Stimulated activated CD4-positive, alpha-beta T cell treated with anti-CD3 and anti-CD28 coated beads, Interleukin-12 subunit alpha, Interleukin-12 subunit beta, amount 100 ng/mL, for 4 hours (primary cell): ENCODE results near the gene WIPI1.
"Not testable (repeated sequence)": the region's sequence is repeated elsewhere in the genome, so short reads cannot be mapped to it uniquely, and the experiment has no call there.

Experiments used
- DNase-seq: peaks from one replicate; pipeline ENCODE4 v3.0.0-alpha.2; 2020

Gene WIPI1, protein sequence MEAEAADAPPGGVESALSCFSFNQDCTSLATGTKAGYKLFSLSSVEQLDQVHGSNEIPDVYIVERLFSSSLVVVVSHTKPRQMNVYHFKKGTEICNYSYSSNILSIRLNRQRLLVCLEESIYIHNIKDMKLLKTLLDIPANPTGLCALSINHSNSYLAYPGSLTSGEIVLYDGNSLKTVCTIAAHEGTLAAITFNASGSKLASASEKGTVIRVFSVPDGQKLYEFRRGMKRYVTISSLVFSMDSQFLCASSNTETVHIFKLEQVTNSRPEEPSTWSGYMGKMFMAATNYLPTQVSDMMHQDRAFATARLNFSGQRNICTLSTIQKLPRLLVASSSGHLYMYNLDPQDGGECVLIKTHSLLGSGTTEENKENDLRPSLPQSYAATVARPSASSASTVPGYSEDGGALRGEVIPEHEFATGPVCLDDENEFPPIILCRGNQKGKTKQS

DNA sequence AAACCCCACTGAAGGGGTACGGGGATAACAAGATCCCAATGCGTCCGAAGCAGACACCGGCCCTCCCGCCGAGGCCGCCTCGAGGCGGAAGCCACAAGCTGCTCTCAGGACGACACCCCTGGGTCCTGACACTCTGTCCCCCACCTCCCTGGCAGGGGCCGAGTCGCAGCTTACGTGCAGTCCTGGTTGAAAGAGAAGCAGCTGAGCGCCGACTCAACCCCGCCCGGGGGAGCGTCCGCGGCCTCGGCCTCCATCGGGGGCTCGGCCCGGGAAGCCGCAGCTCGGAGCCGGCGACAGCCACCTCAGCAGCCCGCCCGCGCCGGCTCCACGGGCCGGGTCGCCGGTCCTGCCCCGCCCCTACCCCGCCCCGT lies at the start of gene WIPI1:
Gene WIPI1 (minus strand): TSS at position 329 of the 371 bp plus-strand sequence. CDS start 75 bp downstream, at position 254.
- DNase-seq, result no peak

DNA sequence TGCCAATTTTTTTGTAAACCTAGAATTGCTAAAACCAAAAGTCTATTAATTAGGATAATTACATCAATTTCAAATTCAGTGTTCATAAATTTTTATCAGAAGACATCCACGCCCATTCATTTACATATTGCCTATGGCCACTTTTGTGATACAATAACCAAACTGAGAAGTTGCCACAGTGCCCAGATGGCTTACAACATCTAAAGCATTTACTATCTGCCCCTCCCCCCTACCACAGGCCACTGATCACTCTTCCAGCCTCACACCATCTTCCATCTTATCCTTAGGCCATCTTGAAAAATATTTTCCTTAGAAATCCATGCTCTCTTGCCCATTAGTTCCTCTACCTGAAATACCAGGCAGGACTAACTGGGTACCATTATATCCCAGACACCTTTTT lies 48.7 kb upstream of the WIPI1 start:
- DNase-seq, result no peak

DNA sequence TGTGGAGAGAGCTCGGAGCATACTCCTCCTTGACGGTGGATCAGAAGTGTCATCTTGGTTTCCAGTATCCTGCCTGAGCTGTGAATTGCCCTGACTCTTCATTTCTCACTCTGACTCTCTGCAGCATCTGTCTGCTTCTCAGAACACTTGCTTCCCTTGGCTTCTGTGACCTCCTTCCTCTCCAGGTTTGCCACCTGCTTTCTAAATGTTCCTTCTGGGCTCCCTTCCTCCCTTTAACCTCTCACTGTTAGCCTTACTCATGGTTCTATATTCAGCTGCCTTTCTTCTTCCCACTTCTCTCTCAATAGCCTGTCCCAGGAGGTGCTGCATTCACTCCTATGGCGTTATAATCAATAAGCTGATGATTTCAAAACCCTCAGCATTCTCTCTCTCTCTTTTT lies 43.8 kb upstream of the WIPI1 start:
- no peak for DNase-seq

DNA sequence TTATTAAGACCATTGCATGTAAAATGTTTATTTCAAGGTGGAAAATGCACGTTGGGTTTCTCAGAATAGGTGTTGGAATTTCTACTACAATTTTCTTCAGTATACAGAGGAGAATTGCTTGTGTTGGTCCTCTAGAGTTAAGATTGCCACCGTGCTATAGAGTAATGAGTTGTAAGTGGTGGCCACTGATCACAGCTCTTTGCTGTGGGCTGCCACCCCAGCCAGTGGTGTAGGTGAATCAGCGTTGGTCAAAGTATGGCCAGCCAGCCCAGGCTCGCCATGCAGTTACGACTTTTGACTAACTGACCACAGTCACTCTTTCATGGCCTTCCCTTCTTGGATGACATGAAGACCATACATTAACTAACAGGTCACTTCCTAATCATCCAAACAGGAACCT lies 42.3 kb upstream of the WIPI1 start:
- DNase-seq, result no peak

DNA sequence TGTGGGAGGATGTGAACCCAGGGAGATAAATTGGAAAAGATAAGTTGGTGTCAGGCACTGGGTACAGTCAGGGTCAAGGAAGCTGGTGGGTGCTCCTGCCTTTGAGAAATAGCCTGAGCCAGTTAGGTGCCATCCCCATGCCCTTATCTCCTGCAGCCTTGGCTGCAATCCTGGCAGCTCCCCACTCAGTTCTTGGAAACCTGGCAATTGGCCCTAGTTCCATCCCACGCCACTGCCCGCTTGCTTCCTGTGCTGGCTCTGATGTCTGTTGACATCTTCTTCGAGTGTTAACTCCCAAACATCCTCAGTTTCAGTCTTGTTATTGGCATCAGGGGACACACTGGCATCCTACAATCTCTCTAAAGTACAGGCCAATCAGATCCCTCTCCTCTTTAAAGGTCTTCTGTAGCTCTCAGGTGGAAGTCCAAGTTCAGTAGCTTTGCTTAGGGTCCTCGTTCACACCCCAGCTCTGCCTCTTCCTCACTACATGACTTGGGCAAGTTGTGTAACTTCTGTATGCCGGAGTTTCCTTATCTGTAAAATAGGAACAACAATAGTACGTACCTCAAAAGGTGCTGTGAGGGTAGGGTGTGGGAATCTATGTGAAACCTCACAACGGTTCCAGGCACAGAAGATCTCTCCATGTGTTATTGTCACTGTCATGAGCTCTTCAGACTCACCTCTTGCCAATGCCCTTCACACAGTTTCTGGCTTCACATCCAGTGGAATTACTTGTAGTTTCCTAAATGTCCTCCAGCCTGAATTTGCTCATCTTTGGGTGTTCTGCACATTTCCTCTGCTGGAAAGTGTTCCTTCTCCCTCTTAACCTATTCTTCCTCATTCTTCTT lies 41.4 kb upstream of the WIPI1 start:
- DNase-seq, result no peak

DNA sequence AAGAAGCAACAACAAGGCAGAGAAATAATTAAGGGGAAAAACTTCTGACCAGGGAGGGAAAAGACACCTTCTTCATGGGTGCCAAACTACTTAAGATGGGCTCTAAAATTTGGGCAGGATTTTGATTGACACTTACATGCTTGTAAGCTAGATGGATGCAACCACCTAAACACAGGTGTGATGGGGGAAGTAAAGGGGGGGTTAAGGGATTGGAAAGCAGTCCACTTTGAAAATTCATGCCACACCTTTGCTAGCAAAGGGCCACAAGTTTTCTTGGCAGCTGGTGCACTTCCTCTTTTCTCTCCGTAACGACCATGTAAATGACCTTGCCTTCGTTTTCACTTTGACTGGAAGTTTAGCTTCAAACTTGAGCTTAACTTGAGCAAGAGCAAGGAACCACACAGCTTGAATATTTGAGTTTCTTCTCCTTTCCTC lies 40.6 kb upstream of the WIPI1 start:
- DNase-seq, result no peak

DNA sequence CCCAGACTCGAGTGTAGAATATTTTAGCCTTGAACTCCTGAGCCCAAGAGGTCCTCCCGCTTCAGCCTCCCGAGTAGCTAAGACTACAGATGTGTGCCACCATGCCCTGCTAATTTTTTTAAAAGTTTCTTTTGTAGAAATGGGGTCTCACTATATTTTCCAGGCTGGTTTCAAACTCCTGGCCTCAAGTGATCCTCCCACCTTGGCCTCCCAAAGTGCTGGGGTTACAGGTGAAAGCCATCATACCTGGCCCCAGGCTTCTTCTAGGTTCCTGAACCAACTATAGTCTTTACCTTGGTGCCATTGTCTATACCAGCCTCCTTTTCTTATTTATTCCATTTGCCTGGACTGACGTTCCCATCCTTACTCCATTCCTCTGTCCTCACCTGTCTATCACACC lies 37.8 kb upstream of the WIPI1 start:
- no peak for DNase-seq

DNA sequence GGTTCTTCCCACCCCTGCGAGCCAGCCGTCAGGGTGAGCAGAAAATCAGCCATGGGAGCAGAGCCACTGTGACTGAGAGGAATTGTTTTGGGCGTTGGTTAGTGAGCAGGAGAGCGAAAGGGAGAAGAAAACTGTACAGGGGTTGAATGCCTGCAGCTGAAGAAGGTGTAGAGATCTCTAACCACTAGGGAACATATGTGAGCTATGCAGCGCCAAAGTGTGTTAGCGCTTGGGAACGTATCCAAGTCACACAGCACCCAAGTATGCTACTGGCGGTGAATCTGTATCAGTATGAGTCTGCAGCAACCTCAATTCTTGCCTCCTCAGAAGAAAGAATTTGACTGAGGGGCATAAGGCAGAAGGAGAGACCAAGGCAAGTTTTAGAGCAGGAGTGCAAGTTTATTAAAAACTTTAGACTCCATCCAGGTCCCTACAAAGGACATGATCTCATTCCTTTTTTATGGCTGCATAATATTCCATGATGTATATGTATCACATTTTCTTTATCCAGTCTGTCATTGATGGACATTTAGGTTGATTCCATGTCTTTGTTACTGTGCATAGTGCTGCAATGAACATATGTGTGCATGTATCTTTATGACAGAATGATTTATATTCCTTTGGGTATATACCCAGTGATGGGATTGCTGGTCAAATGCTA lies 35.2 kb upstream of the WIPI1 start:
- not testable (repeated sequence) for DNase-seq

DNA sequence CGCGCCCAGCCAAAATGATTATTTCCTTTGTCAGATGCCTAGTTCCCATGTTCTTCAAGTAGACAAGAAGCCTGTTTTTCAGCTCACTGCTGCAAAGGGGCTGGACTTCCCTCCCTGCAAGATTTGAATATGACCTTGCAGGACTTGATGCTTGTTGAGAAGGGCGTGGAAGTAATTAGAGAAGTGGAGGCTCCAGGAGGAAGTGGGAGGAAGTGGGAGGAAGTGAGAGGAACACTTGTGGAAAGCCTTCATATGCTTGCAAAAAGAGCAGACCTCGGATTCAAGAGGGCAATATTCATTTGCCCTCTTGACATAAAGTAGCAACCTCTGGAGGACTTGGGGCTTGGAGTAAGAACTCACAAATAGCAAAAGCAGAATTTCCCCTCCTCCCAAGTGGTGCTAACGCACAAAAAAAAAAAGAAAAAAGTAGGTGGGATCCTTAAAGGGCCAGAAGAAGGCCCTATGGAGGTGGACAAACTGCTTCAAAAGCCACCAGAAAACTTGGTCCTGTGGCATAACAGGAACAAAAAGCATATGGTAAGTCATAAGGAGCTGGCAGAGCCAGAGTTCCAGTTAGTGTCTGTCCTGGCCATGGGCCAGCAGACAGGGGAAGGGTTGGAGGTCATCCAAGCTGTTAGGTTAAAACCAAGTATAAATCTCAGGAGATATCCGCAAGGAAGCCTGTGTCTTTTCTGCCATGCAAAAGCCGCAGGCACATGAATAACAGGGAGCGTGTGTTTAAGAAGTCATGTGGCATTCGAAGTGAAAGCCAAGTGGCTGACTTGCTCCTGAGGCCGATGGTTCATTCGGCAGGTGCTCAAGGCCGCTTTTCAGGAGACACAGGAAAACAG lies 34.3 kb upstream of the WIPI1 start:
- no peak for DNase-seq

DNA sequence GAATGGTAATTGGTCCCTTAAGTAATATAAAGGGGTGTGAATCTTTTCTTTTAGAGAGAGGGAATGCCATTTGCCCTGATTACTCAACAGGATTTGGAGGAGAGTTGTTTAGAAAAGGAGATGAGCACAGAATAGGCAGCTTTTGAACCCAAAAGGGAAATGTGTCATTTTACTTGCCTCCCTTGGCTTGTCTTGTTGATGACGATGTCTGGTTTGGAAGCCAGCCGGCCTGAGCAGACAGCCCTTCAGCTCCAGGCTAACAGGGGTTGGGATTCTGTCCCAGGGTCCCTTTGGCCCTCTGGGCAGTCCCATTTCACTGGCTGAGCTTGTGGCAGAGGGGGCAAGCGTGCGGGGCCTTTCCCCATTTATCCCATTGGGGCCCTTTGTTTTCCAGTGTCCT lies 32.6 kb upstream of the WIPI1 start:
- no peak for DNase-seq

DNA sequence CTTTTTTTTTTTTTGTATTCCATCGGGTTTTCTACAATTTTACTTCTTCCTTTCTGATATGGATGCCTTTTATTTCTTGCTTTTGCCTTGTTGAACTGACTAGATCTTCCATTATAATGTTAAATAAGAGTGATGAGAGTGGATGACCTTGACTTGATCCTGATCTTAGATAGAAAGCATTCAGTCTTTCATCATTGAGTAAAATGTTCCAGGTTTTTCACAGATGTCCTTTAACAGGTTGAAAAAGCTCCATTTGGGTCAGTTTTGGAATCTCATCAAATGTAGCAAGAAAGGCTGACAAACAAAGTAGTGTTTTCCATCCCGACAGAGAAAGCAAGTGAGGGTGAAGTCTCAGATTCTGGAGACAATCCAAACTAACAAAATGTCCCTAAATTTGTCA lies 27.2 kb upstream of the WIPI1 start:
- DNase-seq, result no peak

DNA sequence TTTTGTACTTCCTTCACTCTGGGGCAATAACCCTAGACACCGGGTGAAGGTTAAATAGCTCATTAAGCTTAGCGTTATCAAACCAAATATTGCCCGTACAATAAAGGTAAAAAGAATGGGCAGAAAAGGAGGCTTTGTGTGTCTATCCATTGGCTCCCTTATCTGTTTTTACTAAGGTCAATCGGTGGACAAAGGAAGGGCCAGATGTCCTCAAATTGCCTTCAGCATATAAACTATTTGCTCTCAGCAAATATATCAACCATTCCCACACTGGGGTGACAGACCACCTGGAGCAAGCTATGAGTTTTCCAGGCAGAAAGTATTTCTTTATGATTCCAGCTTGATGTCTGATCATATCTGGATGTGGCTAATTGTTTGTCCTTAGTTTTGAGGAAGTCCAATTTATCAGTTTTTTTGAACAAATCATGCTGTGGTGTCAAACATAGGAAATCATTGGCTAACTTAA lies 25.3 kb upstream of the WIPI1 start:
- DNase-seq, result no peak

DNA sequence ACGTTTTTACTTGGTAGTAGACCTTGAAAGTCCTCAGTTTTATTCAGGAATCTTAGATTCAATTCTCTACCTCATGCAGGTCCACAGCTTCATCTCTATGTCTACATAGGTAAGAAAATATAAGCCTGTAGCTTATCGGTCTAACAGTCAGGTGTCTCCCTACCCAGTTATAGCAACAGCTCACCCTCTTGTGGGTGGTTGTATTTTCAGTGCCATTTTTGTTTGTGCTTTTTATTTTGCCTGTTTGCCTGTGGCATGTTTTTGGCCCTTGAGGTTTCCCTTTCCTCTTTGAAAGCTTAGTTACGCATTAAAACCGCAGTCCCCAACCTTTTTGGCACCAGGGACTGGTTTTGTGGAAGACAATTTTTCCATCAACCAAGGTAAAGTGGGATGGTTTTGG lies 23.6 kb upstream of the WIPI1 start:
- no peak for DNase-seq

DNA sequence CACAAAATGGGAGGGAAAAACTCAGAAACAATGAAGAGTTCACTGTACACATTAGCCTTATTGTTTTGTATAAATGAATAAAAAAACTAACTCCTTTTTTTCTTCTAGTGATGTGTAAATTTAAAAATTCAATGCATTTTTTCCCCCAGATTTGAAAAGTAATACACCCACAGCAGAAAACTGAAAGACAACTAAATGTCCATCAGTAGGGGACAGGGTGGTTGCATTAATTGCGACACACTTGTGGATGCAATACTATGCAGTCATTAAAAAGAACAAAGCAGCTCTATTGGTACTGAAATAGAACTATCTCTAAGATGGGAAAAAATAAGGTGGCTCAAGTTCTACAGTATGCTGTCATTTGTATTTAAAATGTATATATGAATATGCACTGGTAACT lies 13.7 kb upstream of the WIPI1 start:
- DNase-seq, result no peak

DNA sequence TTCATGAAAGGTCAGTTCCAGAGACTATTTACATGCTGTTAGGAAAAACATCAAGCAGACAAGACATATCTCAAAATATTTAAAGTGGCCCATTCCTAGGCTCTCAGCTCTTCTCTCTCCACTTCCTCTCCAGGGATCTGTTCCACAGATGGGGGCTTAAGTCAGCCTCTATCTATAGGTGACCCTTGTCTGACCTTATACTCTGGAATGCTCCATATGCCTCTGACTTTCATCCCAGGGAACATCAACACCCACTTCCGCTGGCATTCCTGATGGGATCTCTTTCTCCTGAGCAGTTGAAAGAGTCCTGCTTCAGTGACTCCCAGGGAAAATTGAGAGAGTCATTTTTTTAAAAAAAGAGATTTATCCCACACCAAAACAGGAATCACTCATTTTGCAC lies 11.5 kb upstream of the WIPI1 start:
- no peak for DNase-seq

DNA sequence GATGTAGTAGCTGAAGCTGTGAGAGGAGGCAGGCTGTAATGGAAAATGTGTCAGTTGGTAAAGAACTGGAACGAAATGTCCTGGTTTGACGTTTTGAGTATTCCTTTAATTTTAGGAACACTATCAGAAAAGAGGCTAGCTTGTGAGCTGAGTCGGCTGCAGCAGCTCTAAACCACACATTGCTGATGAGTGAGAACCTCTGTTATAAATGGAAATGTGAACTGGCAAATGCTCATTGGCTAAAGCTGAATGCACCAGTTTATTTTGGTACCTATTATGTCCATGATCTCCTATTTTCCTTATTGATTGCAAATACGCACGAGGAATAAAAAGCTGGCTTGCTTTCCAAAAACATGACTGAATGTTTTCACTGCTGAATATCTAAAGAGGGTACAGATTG lies 11.0 kb upstream of the WIPI1 start:
- no peak for DNase-seq

DNA sequence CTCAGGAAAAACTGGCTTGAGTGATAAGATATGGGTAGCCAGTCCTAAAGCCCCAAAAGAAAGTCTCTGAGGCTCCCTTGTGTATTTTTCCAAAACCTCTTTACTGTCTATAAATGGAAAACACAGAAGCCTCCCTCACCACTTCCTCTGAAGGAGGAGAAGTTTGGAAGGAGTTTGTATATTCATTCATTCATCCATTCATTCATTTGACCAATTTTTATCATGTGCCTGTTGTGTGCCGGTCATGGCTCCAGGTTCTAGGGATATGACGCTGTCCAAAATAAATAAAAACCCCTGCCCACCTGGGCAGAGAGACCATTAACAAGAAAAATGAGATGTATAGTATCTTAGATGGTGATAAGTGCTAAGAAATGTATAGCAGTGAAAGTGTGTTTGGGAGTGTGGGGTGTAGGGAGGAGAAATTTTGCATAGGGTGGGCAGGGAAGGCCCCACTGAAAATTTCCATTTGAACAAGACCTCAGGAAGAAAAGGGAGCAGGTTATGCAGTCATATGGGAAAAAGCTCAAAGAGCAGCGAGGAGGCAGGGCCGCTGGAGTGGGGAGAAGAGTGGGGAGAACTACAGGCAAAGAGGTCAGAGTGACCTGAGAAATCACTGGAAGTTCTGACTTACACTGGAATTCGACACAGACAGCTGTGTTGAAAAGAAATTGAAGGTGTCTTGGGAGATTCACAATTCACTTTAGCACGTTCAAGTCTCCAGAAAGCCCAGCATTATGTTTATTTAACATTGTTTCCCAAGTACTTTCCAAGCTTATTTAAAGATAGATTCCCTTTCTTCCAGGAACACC lies 6.1 kb upstream of the WIPI1 start:
- DNase-seq, result no peak

DNA sequence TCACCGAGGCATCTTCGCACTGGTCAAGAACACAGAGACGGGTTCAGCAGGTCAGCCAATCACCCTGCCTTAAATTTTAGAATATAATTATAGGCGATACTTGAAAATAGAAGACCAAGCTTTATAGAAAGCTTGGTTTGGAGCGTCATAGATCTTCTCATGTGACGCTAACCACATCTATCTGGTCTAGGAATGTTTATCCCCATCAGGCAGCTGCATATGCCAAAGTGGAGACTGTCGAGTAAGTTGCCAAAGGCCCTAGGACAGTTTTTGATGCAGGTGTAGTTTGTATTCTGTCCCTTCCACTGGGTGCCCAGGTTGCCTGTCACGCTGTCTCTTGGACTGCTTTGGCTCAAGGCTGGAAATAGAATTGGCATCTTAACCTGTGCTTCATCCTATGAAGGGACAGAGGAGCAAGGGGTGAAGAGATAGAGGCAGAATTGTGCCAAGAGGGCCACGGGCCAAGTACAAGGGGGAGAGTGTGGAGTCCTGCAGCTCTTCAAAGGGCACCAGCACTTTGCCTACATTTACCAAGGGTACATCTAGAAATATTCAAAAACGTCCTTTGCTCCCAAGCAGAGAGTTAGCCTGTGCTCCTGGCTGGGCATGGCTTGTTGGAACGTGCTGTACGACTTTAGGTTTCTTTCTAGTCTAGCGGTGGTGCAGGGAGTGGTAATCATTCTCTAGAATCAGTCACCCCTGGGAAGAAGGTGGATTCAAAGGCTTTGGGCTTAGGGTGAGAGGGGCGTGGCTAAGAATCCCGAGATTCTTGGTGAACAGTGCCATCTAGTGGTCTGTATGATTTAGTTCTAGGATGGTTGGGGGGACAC lies 5.3 kb upstream of the WIPI1 start:
- peak; percentile 41 for DNase-seq

DNA sequence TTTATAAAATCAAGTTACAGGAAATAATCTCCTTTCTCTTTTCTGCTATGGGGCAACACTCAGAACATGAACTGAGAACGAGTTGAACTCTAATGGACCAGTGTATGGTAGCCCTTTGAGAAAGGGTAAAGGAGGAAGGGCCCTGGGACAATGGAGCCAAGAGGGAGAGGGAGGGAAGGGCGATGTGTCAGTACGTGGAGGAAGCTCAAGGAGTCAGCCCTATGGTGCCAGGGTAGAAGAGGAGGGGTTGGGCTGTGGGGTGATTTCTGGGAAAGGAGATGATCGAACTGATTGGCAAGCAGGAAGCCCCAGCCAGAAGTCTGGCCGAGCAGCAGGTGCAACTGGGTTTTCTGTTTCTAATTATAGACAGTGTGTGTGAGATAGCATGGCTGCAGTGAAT lies 4.3 kb upstream of the WIPI1 start:
- peak; percentile 9 for DNase-seq

DNA sequence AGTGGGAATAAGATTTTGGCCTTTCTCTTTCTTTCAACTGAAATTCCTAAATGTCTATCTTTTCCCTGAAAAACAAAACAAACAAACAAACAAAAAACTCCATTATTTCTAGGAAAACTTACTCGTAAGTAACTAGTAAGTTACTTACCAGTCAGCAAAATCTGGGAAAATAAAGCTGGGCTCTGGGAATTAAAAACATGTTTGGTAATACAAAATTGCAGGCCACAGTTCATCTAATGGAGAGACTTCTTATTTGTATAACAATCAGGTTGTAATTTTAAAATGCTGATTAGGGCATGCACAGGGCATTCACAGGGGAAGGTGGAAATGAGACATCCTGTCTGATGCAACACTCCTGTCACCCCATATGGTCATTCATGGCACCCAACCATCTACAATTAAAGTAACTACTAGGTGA lies 3.8 kb upstream of the WIPI1 start:
- DNase-seq, result no peak

DNA sequence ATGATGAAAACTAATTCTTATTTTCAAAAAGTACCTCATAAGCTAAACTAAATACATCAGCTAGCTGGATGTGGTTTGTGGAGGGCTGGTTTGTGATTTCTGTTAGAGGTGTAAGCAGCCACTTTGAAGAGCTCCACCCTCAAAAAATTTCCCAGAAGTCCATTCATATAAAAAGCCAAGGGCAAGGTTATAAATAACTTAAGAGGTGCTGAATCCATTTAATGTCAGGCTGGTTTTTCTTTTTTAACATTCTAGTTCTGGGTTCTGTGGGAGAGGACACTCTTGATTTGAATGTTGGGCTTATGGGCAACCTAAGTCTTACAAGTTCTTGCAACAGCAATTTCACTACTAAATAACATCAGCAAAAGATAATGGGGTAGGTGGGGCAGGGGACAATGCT lies 3.4 kb upstream of the WIPI1 start:
- DNase-seq, result no peak
